ENCODE results near the gene ECT2. TPM values are rescaled to one million over a fixed set of nuclear protein-coding genes. Genes with fewer than 3 reads are reported as not detected.

Gene ECT2
- total RNA-seq, 1 donor from 2014 or later = 45.1 TPM

- no peak for DNase-seq (ENCODE audit: extremely low spot score, unreplicated experiment)
- TF ChIP-seq, protein P1, sequence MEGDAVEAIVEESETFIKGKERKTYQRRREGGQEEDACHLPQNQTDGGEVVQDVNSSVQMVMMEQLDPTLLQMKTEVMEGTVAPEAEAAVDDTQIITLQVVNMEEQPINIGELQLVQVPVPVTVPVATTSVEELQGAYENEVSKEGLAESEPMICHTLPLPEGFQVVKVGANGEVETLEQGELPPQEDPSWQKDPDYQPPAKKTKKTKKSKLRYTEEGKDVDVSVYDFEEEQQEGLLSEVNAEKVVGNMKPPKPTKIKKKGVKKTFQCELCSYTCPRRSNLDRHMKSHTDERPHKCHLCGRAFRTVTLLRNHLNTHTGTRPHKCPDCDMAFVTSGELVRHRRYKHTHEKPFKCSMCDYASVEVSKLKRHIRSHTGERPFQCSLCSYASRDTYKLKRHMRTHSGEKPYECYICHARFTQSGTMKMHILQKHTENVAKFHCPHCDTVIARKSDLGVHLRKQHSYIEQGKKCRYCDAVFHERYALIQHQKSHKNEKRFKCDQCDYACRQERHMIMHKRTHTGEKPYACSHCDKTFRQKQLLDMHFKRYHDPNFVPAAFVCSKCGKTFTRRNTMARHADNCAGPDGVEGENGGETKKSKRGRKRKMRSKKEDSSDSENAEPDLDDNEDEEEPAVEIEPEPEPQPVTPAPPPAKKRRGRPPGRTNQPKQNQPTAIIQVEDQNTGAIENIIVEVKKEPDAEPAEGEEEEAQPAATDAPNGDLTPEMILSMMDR (conservative IDR thresholded peaks at IDR 0.05) = no peak
- peaks cover 9% of the 10 kb centered on the region for H3K4me1 Mint-ChIP-seq (ENCODE audit: unreplicated experiment)
- H3K27me3 Mint-ChIP-seq = peaks cover 3% of the 10 kb centered on the region
- no peaks in the 10 kb centered on the region for H3K9me3 Mint-ChIP-seq
- no peak overlapping the region for H3K4me3 Mint-ChIP-seq
- no peak overlapping the region for H3K27ac Mint-ChIP-seq
- H3K36me3 Mint-ChIP-seq = no peaks in the 10 kb centered on the region
These were observed 118.2 kb downstream of the ECT2 start for GRCh38 chr3:172868582-172869200.

DNA sequence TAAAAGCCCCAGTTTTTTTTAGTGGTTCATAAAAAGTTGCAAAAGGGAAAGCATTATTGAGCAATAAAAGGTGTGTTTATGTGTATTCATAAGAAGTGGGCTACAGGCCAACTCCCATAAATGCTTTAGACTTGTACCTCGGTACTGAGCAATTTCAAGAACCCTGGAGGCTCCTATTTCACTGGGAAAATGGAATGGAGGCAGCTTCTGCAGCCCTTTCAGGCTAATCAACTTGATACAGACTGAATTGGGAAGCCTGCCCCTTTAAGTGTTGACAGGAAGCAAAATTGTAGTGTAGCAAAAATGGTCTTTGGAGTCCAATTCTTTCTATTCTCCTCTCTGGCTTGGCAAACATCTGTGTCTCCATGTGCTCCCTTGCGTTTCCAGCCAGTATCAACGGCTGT, 118.8 kb downstream of the ECT2 start:
- no peak for DNase-seq (ENCODE audit: extremely low spot score, unreplicated experiment)
- TF ChIP-seq, protein P1 (conservative IDR thresholded peaks at IDR 0.05) = no peak
- H3K36me3 Mint-ChIP-seq = no peaks in the 10 kb centered on the region
- H3K27ac Mint-ChIP-seq = no peak overlapping the region
- peaks cover 7% of the 10 kb centered on the region for H3K4me1 Mint-ChIP-seq (ENCODE audit: unreplicated experiment)
- no peak overlapping the region for H3K4me3 Mint-ChIP-seq
- H3K27me3 Mint-ChIP-seq = peaks cover 3% of the 10 kb centered on the region
- no peaks in the 10 kb centered on the region for H3K9me3 Mint-ChIP-seq

DNA sequence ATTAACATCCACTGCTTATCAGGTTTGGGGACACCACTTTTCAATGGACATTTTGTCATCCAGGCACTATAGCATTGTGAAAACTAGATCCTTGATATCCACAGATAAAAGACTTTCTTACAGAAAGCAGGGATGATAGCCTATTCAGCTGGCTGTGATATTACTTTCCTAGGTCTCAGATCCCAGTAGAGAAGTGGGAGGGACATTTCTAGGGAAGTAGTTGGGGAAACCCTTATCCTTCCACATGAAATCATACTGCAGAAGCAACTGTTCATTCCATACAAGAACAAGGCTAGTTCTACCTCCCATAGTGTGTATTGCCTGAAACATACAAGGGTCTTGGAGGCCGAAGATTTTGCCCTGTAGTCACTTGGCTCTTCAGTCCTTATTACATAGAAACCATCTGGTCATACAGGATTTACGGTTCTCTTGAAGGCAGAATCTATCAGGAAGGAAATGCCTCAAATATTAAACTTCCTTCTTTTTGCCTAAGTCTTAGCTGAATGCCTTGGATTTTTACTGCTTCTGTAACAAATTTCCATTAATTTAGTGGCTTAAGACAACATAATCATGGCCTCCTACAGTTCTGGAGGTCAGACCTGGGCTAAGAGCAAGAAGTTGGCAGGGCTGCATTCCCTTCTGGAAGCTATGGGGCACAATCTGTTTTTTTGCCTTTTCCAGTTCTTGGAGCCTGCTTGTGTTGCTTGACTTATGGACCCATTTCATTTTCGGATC, 119.4 kb downstream of the ECT2 start:
- Mint-ChIP-seq H3K27me3 (peaks cover 3% of the 10 kb centered on the region), H3K4me1 (ENCODE audit: unreplicated experiment) (peaks cover 6% of the 10 kb centered on the region), H3K9me3 (no peaks in the 10 kb centered on the region), H3K27ac (no peak overlapping the region), H3K4me3 (no peak overlapping the region), H3K36me3 (no peaks in the 10 kb centered on the region)
- no peak for DNase-seq (ENCODE audit: extremely low spot score, unreplicated experiment)
- TF ChIP-seq, protein P1 (conservative IDR thresholded peaks at IDR 0.05) = no peak

Other genes with a start within 250 kb of the ECT2 start
- gene TNFSF10, start 227.3 kb upstream of the ECT2 start, total RNA-seq (ENCODE audit: low replicate concordance) = 48.1 and 77.3 TPM in 2 replicates
- 7.0 and 9.0 TPM in 2 replicates for gene NCEH1, start 39.7 kb upstream of the ECT2 start, total RNA-seq (ENCODE audit: low replicate concordance)